Measurements from ENCODE around the gene RPF1. TPM values are rescaled to one million over a fixed set of nuclear protein-coding genes. Genes with fewer than 3 reads are reported as not detected.
A peak's percentile ranks its signal among the peaks of the same experiment; 100 is the strongest.

Gene RPF1
- total and polyA plus RNA-seq, 5 experiments from 2014 or later: 50.2 to 64.2 (median 55.2) TPM

GRCh38 chr1:84450910-84451309 is 28.2 kb upstream of the RPF1 start:
- peaks cover 0 to 3% (median 0%) of the 10 kb centered on the region in 9 donors for H3K9me3 Mint-ChIP-seq
- ATAC-seq: no peak
- peaks cover 0 to 14% (median 11%) of the 10 kb centered on the region in 5 donors for H3K27me3 Mint-ChIP-seq

GRCh38 chr1:84452436-84452835 is 26.6 kb upstream of the RPF1 start:
- POLR2A ChIA-PET: no interaction called here
- Mint-ChIP-seq H3K9me3 (no peaks in the 10 kb centered on the region), H3K27ac (no peak overlapping the region), H3K27me3 (peaks cover 0 to 16% (median 11%) of the 10 kb centered on the region in 5 donors), H3K36me3 (peaks cover 0 to 5% (median 0%) of the 10 kb centered on the region in 3 donors), H3K4me3 (no peak overlapping the region), H3K4me1 (no peaks in the 10 kb centered on the region)
- DNase-seq: no peak
- no peak for ATAC-seq

More at GRCh38 chr1:84450910-84451309, 28.2 kb upstream of the RPF1 start:
- POLR2A ChIA-PET: interaction anchor here (0.7 kb wide), 1 partner anchor 324 kb away, joined by 4 read pairs; no protein-coding TSS in a partner anchor
- H3K4me3 Mint-ChIP-seq: no peak overlapping the region
- no peaks in the 10 kb centered on the region for H3K4me1 Mint-ChIP-seq
- DNase-seq: no peak
- no peak overlapping the region for H3K27ac Mint-ChIP-seq
- peaks cover 0 to 5% (median 0%) of the 10 kb centered on the region in 3 donors for H3K36me3 Mint-ChIP-seq

GRCh38 chr1:84462118-84462517 is 16.9 kb upstream of the RPF1 start:
- H3K27ac Mint-ChIP-seq: no peak overlapping the region
- H3K4me1 Mint-ChIP-seq: no peaks in the 10 kb centered on the region
- POLR2A ChIA-PET: no interaction called here
- no peaks in the 10 kb centered on the region for H3K9me3 Mint-ChIP-seq
- no peak overlapping the region for H3K4me3 Mint-ChIP-seq
- H3K36me3 Mint-ChIP-seq: peaks cover 0 to 5% (median 0%) of the 10 kb centered on the region in 3 donors
- DNase-seq (no peak), ATAC-seq (no peak)
- H3K27me3 Mint-ChIP-seq: peaks cover 23 to 38% (median 32%) of the 10 kb centered on the region in 5 donors

GRCh38 chr1:84467298-84467697 is 11.8 kb upstream of the RPF1 start:
- Mint-ChIP-seq H3K27me3 (peaks cover 32 to 73% (median 43%) of the 10 kb centered on the region in 5 donors), H3K27ac (no peak overlapping the region), H3K4me1 (no peaks in the 10 kb centered on the region), H3K4me3 (no peak overlapping the region), H3K9me3 (no peaks in the 10 kb centered on the region), H3K36me3 (peaks cover 0 to 5% (median 3%) of the 10 kb centered on the region in 3 donors)
- no peak for ATAC-seq
- POLR2A ChIA-PET: no interaction called here
- no peak for DNase-seq

- no peak for DNase-seq
- no peak for ATAC-seq
- POLR2A ChIA-PET: no interaction called here
- Mint-ChIP-seq H3K27me3 (peaks cover 30 to 63% (median 44%) of the 10 kb centered on the region in 5 donors), H3K36me3 (peaks cover 3 to 19% (median 13%) of the 10 kb centered on the region in 3 donors), H3K4me3 (no peak overlapping the region), H3K27ac (no peak overlapping the region), H3K4me1 (peaks cover 9 to 27% (median 19%) of the 10 kb centered on the region in 4 donors), H3K9me3 (peaks cover 0 to 20% (median 3%) of the 10 kb centered on the region in 9 donors)
Measured at GRCh38 chr1:84476225-84476624, 2.8 kb upstream of the RPF1 start.

GRCh38 chr1:84479998-84480397 is 932 bp downstream of the RPF1 start:
- H3K4me3 Mint-ChIP-seq: peak overlapping the region; percentile 96 to 100 (median 99)
- peaks cover 20 to 39% (median 23%) of the 10 kb centered on the region in 3 donors for H3K36me3 Mint-ChIP-seq
- DNase-seq (no peak), ATAC-seq (no peak)
- POLR2A ChIA-PET: interaction anchor here (0.5 to 3.6 kb wide), 7 partner anchors 18 to 402 kb away, joined by 3 to 29 read pairs (median 7); partner anchors contain the start of genes CTBS, GNG5 and SPATA1
- peak overlapping the region; percentile 91 to 100 (median 99) for H3K27ac Mint-ChIP-seq
- peaks cover 0 to 20% (median 3%) of the 10 kb centered on the region in 9 donors for H3K9me3 Mint-ChIP-seq
- peaks cover 12 to 26% (median 20%) of the 10 kb centered on the region in 5 donors for H3K27me3 Mint-ChIP-seq
- H3K4me1 Mint-ChIP-seq: peaks cover 18 to 51% (median 48%) of the 10 kb centered on the region in 4 donors

GRCh38 chr1:84480650-84481049 is 1.6 kb downstream of the RPF1 start:
- DNase-seq: no peak
- peak overlapping the region; percentile 41 to 100 (median 82) for H3K4me3 Mint-ChIP-seq
- peaks cover 20 to 46% (median 26%) of the 10 kb centered on the region in 3 donors for H3K36me3 Mint-ChIP-seq
- ATAC-seq: no peak
- POLR2A ChIA-PET: interaction anchor here (0.8 to 3.6 kb wide), 4 partner anchors 18 to 403 kb away, joined by 3 to 29 read pairs (median 10); partner anchors contain the start of genes CTBS, GNG5 and SPATA1
- no peak overlapping the region for H3K27ac Mint-ChIP-seq
- peaks cover 0 to 20% (median 3%) of the 10 kb centered on the region in 9 donors for H3K9me3 Mint-ChIP-seq
- H3K27me3 Mint-ChIP-seq: peaks cover 10 to 21% (median 17%) of the 10 kb centered on the region in 5 donors
- H3K4me1 Mint-ChIP-seq: peaks cover 18 to 53% (median 51%) of the 10 kb centered on the region in 4 donors

- no peak for ATAC-seq
- DNase-seq: no peak
- peaks cover 22 to 59% (median 57%) of the 10 kb centered on the region in 4 donors for H3K4me1 Mint-ChIP-seq
- H3K27me3 Mint-ChIP-seq: peaks cover 7 to 16% (median 15%) of the 10 kb centered on the region in 5 donors
- peaks cover 0 to 20% (median 3%) of the 10 kb centered on the region in 9 donors for H3K9me3 Mint-ChIP-seq
- H3K4me3 Mint-ChIP-seq: peak overlapping the region; percentile 12 to 100 (median 65)
- H3K27ac Mint-ChIP-seq: peak overlapping the region in 4 of 10 donors; percentile 42 to 67 (median 50)
- POLR2A ChIA-PET: interaction anchor here (3.3 to 3.6 kb wide), 2 partner anchors 25 to 93 kb away, joined by 16 to 29 read pairs; partner anchors contain the start of genes CTBS, GNG5 and SPATA1
- peaks cover 25 to 52% (median 32%) of the 10 kb centered on the region in 3 donors for H3K36me3 Mint-ChIP-seq
Measured at GRCh38 chr1:84481317-84481716, 2.3 kb downstream of the RPF1 start.

- H3K27me3 Mint-ChIP-seq: no peaks in the 10 kb centered on the region
- H3K4me1 Mint-ChIP-seq: peaks cover 21 to 54% (median 48%) of the 10 kb centered on the region in 4 donors
- peaks cover 19 to 90% (median 24%) of the 10 kb centered on the region in 3 donors for H3K36me3 Mint-ChIP-seq
- no peak overlapping the region for H3K27ac Mint-ChIP-seq
- POLR2A ChIA-PET: interaction anchor here (0.6 kb wide), 1 partner anchor 99 kb away, joined by 7 read pairs; no protein-coding TSS in a partner anchor
- DNase-seq: no peak
- ATAC-seq: no peak
- H3K4me3 Mint-ChIP-seq: peak overlapping the region in 2 of 10 donors; percentile 4 to 54
- peaks cover 0 to 3% (median 0%) of the 10 kb centered on the region in 9 donors for H3K9me3 Mint-ChIP-seq
Measured at GRCh38 chr1:84488107-84488506, 9.0 kb downstream of the RPF1 start.

GRCh38 chr1:84489766-84490165 is 10.7 kb downstream of the RPF1 start:
- POLR2A ChIA-PET: interaction anchor here (1.2 kb wide), 1 partner anchor 11 kb away, joined by 3 read pairs; the partner anchor contains the start of gene RPF1
- peaks cover 23 to 46% (median 40%) of the 10 kb centered on the region in 4 donors for H3K4me1 Mint-ChIP-seq
- DNase-seq: no peak

GRCh38 chr1:84492726-84493125 is 13.7 kb downstream of the RPF1 start:
- POLR2A ChIA-PET: no interaction called here
- DNase-seq (no peak), ATAC-seq (no peak)
- Mint-ChIP-seq H3K27ac (peak overlapping the region in 2 of 10 donors; percentile 38 to 39), H3K4me3 (no peak overlapping the region), H3K27me3 (no peaks in the 10 kb centered on the region), H3K9me3 (no peaks in the 10 kb centered on the region), H3K36me3 (peaks cover 5 to 96% (median 24%) of the 10 kb centered on the region in 3 donors), H3K4me1 (peaks cover 12 to 34% (median 27%) of the 10 kb centered on the region in 4 donors)

More at GRCh38 chr1:84489766-84490165, 10.7 kb downstream of the RPF1 start:
- Mint-ChIP-seq H3K27me3 (no peaks in the 10 kb centered on the region), H3K36me3 (peaks cover 15 to 90% (median 22%) of the 10 kb centered on the region in 3 donors), H3K4me3 (no peak overlapping the region), H3K27ac (peak overlapping the region in 1 of 10 donors; percentile 65), H3K9me3 (peaks cover 0 to 3% (median 0%) of the 10 kb centered on the region in 9 donors)
- no peak for ATAC-seq

GRCh38 chr1:84493747-84494146 is 14.7 kb downstream of the RPF1 start:
- peaks cover 12 to 32% (median 26%) of the 10 kb centered on the region in 4 donors for H3K4me1 Mint-ChIP-seq
- peak overlapping the region in 4 of 10 donors; percentile 6 to 20 (median 13) for H3K27ac Mint-ChIP-seq
- POLR2A ChIA-PET: no interaction called here
- H3K9me3 Mint-ChIP-seq: no peaks in the 10 kb centered on the region
- H3K4me3 Mint-ChIP-seq: no peak overlapping the region
- ATAC-seq: no peak
- peaks cover 5 to 96% (median 28%) of the 10 kb centered on the region in 3 donors for H3K36me3 Mint-ChIP-seq
- DNase-seq: no peak
- no peaks in the 10 kb centered on the region for H3K27me3 Mint-ChIP-seq

- H3K36me3 Mint-ChIP-seq: peaks cover 0 to 90% (median 28%) of the 10 kb centered on the region in 3 donors
- no peaks in the 10 kb centered on the region for H3K27me3 Mint-ChIP-seq
- POLR2A ChIA-PET: interaction anchor here (0.7 to 2.1 kb wide), 2 partner anchors 10 to 18 kb away, joined by 4 to 5 read pairs; partner anchors contain the start of genes GNG5, RPF1 and SPATA1
- H3K4me1 Mint-ChIP-seq: peaks cover 5 to 37% (median 29%) of the 10 kb centered on the region in 4 donors
- DNase-seq (no peak), ATAC-seq (no peak)
- H3K27ac Mint-ChIP-seq: peak overlapping the region in 3 of 10 donors; percentile 27 to 43 (median 33)
- H3K4me3 Mint-ChIP-seq: no peak overlapping the region
- H3K9me3 Mint-ChIP-seq: no peaks in the 10 kb centered on the region
Measured at GRCh38 chr1:84496498-84496897, 17.4 kb downstream of the RPF1 start.

All from naive thymus-derived CD8-positive, alpha-beta T cell (primary cell).